ENCODE results near the gene RILPL1. TPM values are rescaled to one million over a fixed set of nuclear protein-coding genes. Genes with fewer than 3 reads are reported as not detected.

RILPL1 gene
- total and polyA plus RNA-seq, 9 of the 15 experiments (the other 6 are each of a cell fraction or from before 2014, with no cell fraction given), result 0.25 to 10.6 (median 8.6) TPM

- 86% methylated on average over 14 of the region's 26 CpGs for WGBS (ENCODE audit: insufficient coverage, low coverage, missing lambda C conversion rate)
- in situ Hi-C loops (cut with MboI), result no loop called here
- CTCF ChIA-PET (ENCODE audit: low intra/inter-chr PET ratio), result no interaction called here
- Histone ChIP-seq H3K9me3 (replicated peaks; ENCODE audit: control insufficient read depth, insufficient read depth, low read depth, low read length) (no peaks in the 10 kb centered on the region; the same call in 1 of the 2 replicates), H3K36me3 (ENCODE audit: control insufficient read depth, insufficient read depth, low read length) (peaks cover 51% of the 10 kb centered on the region), H2AFZ (ENCODE audit: low read depth, low read length) (no peak overlapping the region), H3K27me3 (ENCODE audit: control insufficient read depth in 2 of 2, insufficient read depth in 2 of 2, low read length in 2 of 2) (no peaks in the 10 kb centered on the region; a peak in 1 of 5 replicates), H4K20me1 (replicated peaks; ENCODE audit: control insufficient read depth, insufficient read depth, low read length) (no peaks in the 10 kb centered on the region; the same call in 1 of the 2 replicates), H3K9ac (ENCODE audit: insufficient read depth in 1 of 2, low read depth in 2 of 2, low read length in 2 of 2) (peak overlapping the region in 1 of 2 experiments; percentile 30; a peak in 1 of 4 replicates), H3K27ac (ENCODE audit: extremely low read depth, low read depth, low read length) (no peak overlapping the region; the same call in 2 of the 3 replicates), H3K79me2 (ENCODE audit: control insufficient read depth, insufficient read depth, low read length) (no peaks in the 10 kb centered on the region), H3K4me3 (no peak overlapping the region), H3K4me2 (ENCODE audit: insufficient read depth, low read length) (no peak overlapping the region), H3K4me1 (replicated peaks in 1 of 2; ENCODE audit: control insufficient read depth in 2 of 2, insufficient read depth in 2 of 2, low read length in 2 of 2) (peaks cover 0 to 10% of the 10 kb centered on the region in 2 experiments; a peak in 3 of 5 replicates), H3K9me1 (ENCODE audit: control insufficient read depth, insufficient read depth, low read length) (no peaks in the 10 kb centered on the region)
- POLR2A ChIA-PET, result no interaction called here
- intact Hi-C loops (cut with micrococcal nuclease), result no loop called here
- DNase-seq (ENCODE audit: extremely low read depth in 1 of 4, low spot score in 3 of 4), result no peak
- peak; percentile 41 for ATAC-seq
- BruUV-seq (replicated peaks), result no TSS peak
- FAIRE-seq, result no peak
- TF ChIP-seq ZNF668 (CRISPR knock-in tag; IDR thresholded peaks at IDR 0.05) (no peak), SMAD2 (IDR thresholded peaks at IDR 0.05; ENCODE audit: low read depth, low read length) (no peak), OTX1 (CRISPR knock-in tag; IDR thresholded peaks at IDR 0.05) (0 out of 2 replicates have a peak, but pooled peaks have one; percentile 29), IRF9 (tag; IDR thresholded peaks at IDR 0.05) (no peak), SMC3 (conservative IDR thresholded peaks at IDR 0.05; ENCODE audit: insufficient read depth, low read depth, low read length) (no peak), POLR2G (IDR thresholded peaks at IDR 0.05; ENCODE audit: low read depth, low read length) (peak; percentile 42; the same call in 1 of the 2 replicates), LCOR (CRISPR knock-in tag; IDR thresholded peaks at IDR 0.05) (no peak), E2F8 (IDR thresholded peaks at IDR 0.05; ENCODE audit: low read depth, partially characterized antibody) (no peak), ELK3 (CRISPR knock-in tag; IDR thresholded peaks at IDR 0.05) (no peak), EGR1 (conservative IDR thresholded peaks at IDR 0.05) (peak; percentile 58), PATZ1 (CRISPR knock-in tag; IDR thresholded peaks at IDR 0.05; ENCODE audit: borderline replicate concordance) (no peak), JUN (IDR thresholded peaks at IDR 0.05; ENCODE audit: borderline replicate concordance, low read depth, low read length) (no peak), JUN (CRISPR knock-in tag; IDR thresholded peaks at IDR 0.05; ENCODE audit: borderline replicate concordance) (no peak), PTBP1 (IDR thresholded peaks at IDR 0.05; ENCODE audit: low read depth, low read length) (no peak), TAF15 (IDR thresholded peaks at IDR 0.05; ENCODE audit: low read depth, low read length) (no peak)
Observed at GRCh38 chr12:123512838-123513665, 20.5 kb downstream of the RILPL1 start.

All from K562 (cell line).